H1 (cell line): ENCODE results near the gene SMPX. TPM values are rescaled to one million over a fixed set of nuclear protein-coding genes. Genes with fewer than 3 reads are reported as not detected.

Experiments
- CTCF ChIA-PET: fragments of 300-600 bp; sonication (Branson Sonifier 250); formaldehyde crosslinking; loops from one replicate; lab custom pipeline; 2021; ENCODE audit not compliant: partially characterized antibody; lab: Charles Lee
- POLR2A ChIA-PET: fragments of 300-600 bp; sonication (Branson Sonifier 250); formaldehyde crosslinking; loops from one replicate; lab custom pipeline; 2021; ENCODE audit warnings: inconsistent platforms; ENCODE audit not compliant: partially characterized antibody; lab: Charles Lee
- DNase-seq, 2 experiments: peaks; one replicate each; pipeline versions ENCODE4 v3.0.0 to v3.0.0-alpha.2; 2010 to 2022; ENCODE audit warnings: low spot score in 2 of 2, low read depth in 1 of 2, mixed read lengths in 1 of 2
- FAIRE-seq: peaks from 2 replicates; lab custom pipeline; 2011; peaks lifted over from hg19 to GRCh38; lab: Jason Lieb, UNC
- H2AFZ ChIP-seq: 2 replicates; pipeline ENCODE4 v1.8.1; 2012; ENCODE audit warnings: low read length, inconsistent platforms
- H2AK5ac ChIP-seq: 2 replicates; pipeline ENCODE4 v1.6.1; 2013; ENCODE audit warnings: low read depth, low read length
- H2BK120ac ChIP-seq: replicated peaks from 2 replicates; pipeline ENCODE3; 2013; ENCODE audit warnings: low read depth, low read length, inconsistent platforms
- H2BK12ac ChIP-seq: 2 replicates; pipeline ENCODE4 v1.6.1; 2013; ENCODE audit warnings: low read depth, low read length
- H2BK15ac ChIP-seq: 2 replicates; pipeline ENCODE4 v1.6.1; 2013; ENCODE audit warnings: low read length
- H2BK20ac ChIP-seq: 2 replicates; pipeline ENCODE4 v1.6.1; 2013; ENCODE audit warnings: low read length
- H2BK5ac ChIP-seq: 2 replicates; pipeline ENCODE4 v1.6.1; 2013; ENCODE audit warnings: low read depth, low read length
- H3K14ac ChIP-seq: 2 replicates; pipeline ENCODE4 v1.6.1; 2013; ENCODE audit warnings: inconsistent platforms; ENCODE audit not compliant: insufficient read length
- H3K18ac ChIP-seq: 2 replicates; pipeline ENCODE4 v1.6.1; 2013; ENCODE audit warnings: low read length; ENCODE audit errors: extremely low read depth
- H3K23ac ChIP-seq: 2 replicates; pipeline ENCODE4 v1.6.1; 2013; ENCODE audit warnings: inconsistent platforms; ENCODE audit not compliant: insufficient read length
- H3K23me2 ChIP-seq: 2 replicates; pipeline ENCODE4 v1.6.1; 2013; ENCODE audit warnings: low read depth, low read length
- H3K27ac ChIP-seq: 2 replicates; pipeline ENCODE4 v1.6.1; 2011; ENCODE audit warnings: low read depth, low read length, inconsistent platforms
- H3K27me3 ChIP-seq, 4 experiments: replicated peaks in 1 of 4; 1 replicate in 1 of 4; 2 replicates in 3 of 4; pipeline versions ENCODE4 v1.6.1 to v1.8.1; 2011 to 2013; ENCODE audit warnings: low read length in 3 of 4, mild to moderate bottlenecking in 3 of 4, inconsistent platforms in 2 of 4, mixed read lengths in 2 of 4, moderate library complexity in 1 of 4; ENCODE audit not compliant: control insufficient read depth in 3 of 4, insufficient read depth in 3 of 4; ENCODE audit errors: extremely low read depth in 1 of 4
- H3K36me3 ChIP-seq, 4 experiments: 2 replicates each; pipeline versions ENCODE4 v1.6.1 to v1.8.1; 2011 to 2013; ENCODE audit warnings: mild to moderate bottlenecking in 4 of 4, low read length in 3 of 4, moderate library complexity in 2 of 4, control low read depth in 1 of 4, inconsistent platforms in 1 of 4; ENCODE audit not compliant: insufficient read depth in 4 of 4, control insufficient read depth in 2 of 4
- H3K4ac ChIP-seq: replicated peaks from 2 replicates; pipeline ENCODE3; 2013; ENCODE audit warnings: low read length, low read depth, mixed read lengths, inconsistent platforms; ENCODE audit not compliant: insufficient read length
- H3K4me1 ChIP-seq, 4 experiments: replicated peaks in 1 of 4; 1 replicate in 1 of 4; 2 replicates in 3 of 4; pipeline versions ENCODE4 v1.6.1 to v1.8.1; 2011 to 2013; ENCODE audit warnings: low read length in 3 of 4, inconsistent platforms in 2 of 4, mixed read lengths in 1 of 4; ENCODE audit not compliant: insufficient read depth in 4 of 4, control insufficient read depth in 3 of 4
- H3K4me2 ChIP-seq, 2 experiments: 2 replicates each; pipeline versions ENCODE4 v1.6.1 to v1.8.1; 2011 to 2013; ENCODE audit warnings: low read depth in 2 of 2, low read length in 2 of 2, control low read depth in 1 of 2, inconsistent platforms in 1 of 2, mild to moderate bottlenecking in 1 of 2; ENCODE audit not compliant: insufficient read depth in 1 of 2
- H3K4me3 ChIP-seq, 4 experiments: fragments of 200-600, 300-600 bp in 1 of 4; sonication (generic), shearing (Covaris generic), sonication (Bioruptor Twin) in 1 of 4; 2 replicates each; pipeline versions ENCODE4 v1.5.1 to v1.8.1; 2011 to 2016; ENCODE audit warnings: low read length in 4 of 4, low read depth in 3 of 4, control low read depth in 2 of 4, inconsistent platforms in 2 of 4, mild to moderate bottlenecking in 2 of 4, mixed read lengths in 1 of 4, moderate library complexity in 1 of 4; ENCODE audit not compliant: insufficient read depth in 2 of 4; ENCODE audit errors: extremely low read depth in 1 of 4
- H3K56ac ChIP-seq: replicated peaks from 2 replicates; pipeline ENCODE3; 2013; ENCODE audit warnings: low read depth, mild to moderate bottlenecking, mixed read lengths, low read length, inconsistent platforms; ENCODE audit not compliant: insufficient read length
- H3K79me1 ChIP-seq: 2 replicates; pipeline ENCODE4 v1.6.1; 2013; ENCODE audit warnings: low read depth, low read length, control low read depth
- H3K79me2 ChIP-seq, 2 experiments: 2 replicates each; pipeline versions ENCODE4 v1.6.1 to v1.8.1; 2012 to 2013; ENCODE audit warnings: low read length in 2 of 2, mild to moderate bottlenecking in 2 of 2, inconsistent platforms in 1 of 2; ENCODE audit not compliant: insufficient read depth in 2 of 2, control insufficient read depth in 1 of 2
- H3K9ac ChIP-seq, 4 experiments: replicated peaks in 1 of 4; 1 replicate in 1 of 4; 2 replicates in 3 of 4; pipeline versions ENCODE4 v1.6.1 to v1.8.1; 2011 to 2013; ENCODE audit warnings: low read depth in 3 of 4, low read length in 3 of 4, control low read depth in 2 of 4, mild to moderate bottlenecking in 2 of 4, moderate library complexity in 2 of 4, inconsistent platforms in 1 of 4; ENCODE audit errors: extremely low read depth in 1 of 4
- H3K9me3 ChIP-seq, 2 experiments: 2 replicates each; pipeline versions ENCODE4 v1.6.1 to v1.8.1; 2012 to 2013; ENCODE audit warnings: mild to moderate bottlenecking in 2 of 2, moderate library complexity in 2 of 2, control low read depth in 1 of 2, inconsistent platforms in 1 of 2, low read depth in 1 of 2, low read length in 1 of 2, mixed read lengths in 1 of 2; ENCODE audit not compliant: insufficient read depth in 2 of 2
- H4K20me1 ChIP-seq, 2 experiments: replicated peaks in 1 of 2; 2 replicates each; pipeline versions ENCODE3 to v1.8.1; 2011 to 2013; ENCODE audit warnings: inconsistent platforms in 2 of 2, low read length in 2 of 2, mild to moderate bottlenecking in 1 of 2; ENCODE audit not compliant: insufficient read depth in 2 of 2, control insufficient read depth in 1 of 2
- H4K5ac ChIP-seq: 2 replicates; pipeline ENCODE4 v1.6.1; 2013; ENCODE audit warnings: low read length, low read depth, mixed read lengths, inconsistent platforms; ENCODE audit not compliant: insufficient read length
- H4K8ac ChIP-seq: 2 replicates; pipeline ENCODE4 v1.8.0; 2013; ENCODE audit warnings: mild to moderate bottlenecking, moderate library complexity, low read length, inconsistent platforms; ENCODE audit not compliant: insufficient read depth; ENCODE audit errors: extremely low read depth
- H4K91ac ChIP-seq: replicated peaks from 2 replicates; pipeline ENCODE3; 2013; ENCODE audit warnings: low read length, mixed read lengths, inconsistent platforms; ENCODE audit not compliant: insufficient read length
- BACH1 ChIP-seq: IDR thresholded peaks from 2 replicates; pipeline ENCODE4 v1.6.1; 2012; ENCODE audit warnings: low read length, improper control_type of control experiment
- EP300 ChIP-seq, 2 experiments: IDR thresholded peaks; 1 replicate in 1 of 2; 2 replicates in 1 of 2; pipeline ENCODE4 v1.6.1; 2011 to 2012; ENCODE audit warnings: low read depth in 2 of 2, low read length in 2 of 2, mild to moderate bottlenecking in 2 of 2, borderline replicate concordance in 1 of 2, inconsistent platforms in 1 of 2, moderate library complexity in 1 of 2
- POU5F1 ChIP-seq: IDR thresholded peaks from 2 replicates; pipeline ENCODE4 v1.6.1; 2011; ENCODE audit warnings: low read depth, mild to moderate bottlenecking, low read length, moderate library complexity
- RXRA ChIP-seq: IDR thresholded peaks from 2 replicates; pipeline ENCODE4 v1.6.1; 2011; ENCODE audit warnings: low read depth, mild to moderate bottlenecking, low read length, moderate library complexity; ENCODE audit not compliant: insufficient read depth
- TBP ChIP-seq: IDR thresholded peaks from 2 replicates; pipeline ENCODE4 v1.6.1; 2011; ENCODE audit warnings: low read depth, low read length, improper control_type of control experiment
- WGBS, 2 experiments: shearing (Covaris generic) in 1 of 2; methylation state at CpG; one replicate each; pipeline versions ENCODE4 v1.1.6 to v1.1.7; 2013 to 2015; ENCODE audit warnings: low lambda C conversion rate in 2 of 2, mixed read lengths in 2 of 2, inconsistent platforms in 1 of 2, low coverage in 1 of 2, missing lambda C conversion rate in 1 of 2; ENCODE audit not compliant: insufficient replicate concordance in 2 of 2, insufficient coverage in 1 of 2, insufficient read length in 1 of 2; ENCODE audit errors: extremely low coverage in 1 of 2, missing lambda C conversion rate in 1 of 2; 5-methylcytosine and 5-hydroxymethylcytosine counted together
- polyA plus RNA-seq, 7 experiments: library from polyadenylated mRNA; depleted of rRNA in 3 of 7; stranded (reverse) in 5 of 7; unstranded in 2 of 7; fragments of >200 nt in 5 of 7; fragments of 200-250 nt in 2 of 7; gene quantifications; 1 replicate in 5 of 7; 2 replicates in 1 of 7; 4 replicates in 1 of 7; pipeline versions ENCODE4 v1.2.1 to v1.2.3, GENCODE V29; 2011 to 2013; ENCODE audit warnings: missing spikeins in 2 of 7, mixed read lengths in 2 of 7
- total RNA-seq: library from RNA; stranded (reverse); fragmentation: NEBNext Ultra II Directional; extraction: Animal tissue kit (Norgen Biotek cat#: 25700); gene quantifications from 2 replicates; pipeline ENCODE4 v1.2.1, GENCODE V29; 2021

The SMPX gene
- total and polyA plus RNA-seq, 2 of the 8 experiments (the other 6 are each of a cell fraction or from before 2014, with no cell fraction given) = not detected

DNA sequence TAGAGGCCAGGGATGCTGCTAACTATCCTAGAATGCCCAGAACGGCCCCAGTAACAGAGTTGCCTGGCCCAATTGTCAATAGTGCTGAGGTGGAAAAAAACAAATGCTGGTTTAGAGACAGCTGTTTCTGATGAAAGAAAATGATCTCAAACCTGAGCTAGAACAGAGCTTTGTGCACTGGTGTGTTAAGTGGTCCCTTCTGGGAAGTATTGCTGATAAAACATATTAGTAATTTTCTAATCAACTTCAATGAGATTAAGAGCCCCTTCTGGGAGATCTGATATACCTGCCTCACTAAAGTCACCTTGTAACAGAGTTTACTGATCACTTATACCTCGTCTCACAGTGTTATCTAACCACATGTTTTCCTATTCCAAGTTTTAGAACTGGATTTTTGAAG lies 42.1 kb downstream of the SMPX start:
- Histone ChIP-seq H4K5ac (no peak overlapping the region), H2BK15ac (no peak overlapping the region), H3K23ac (no peak overlapping the region), H3K79me2 (no peaks in the 10 kb centered on the region), H3K4me1 (no peaks in the 10 kb centered on the region), H3K79me1 (no peaks in the 10 kb centered on the region), H2AK5ac (no peak overlapping the region), H3K4me2 (no peak overlapping the region), H2BK120ac (no peak overlapping the region), H3K27ac (no peak overlapping the region), H3K9me3 (no peaks in the 10 kb centered on the region), H3K14ac (no peak overlapping the region), H2AFZ (no peak overlapping the region), H3K23me2 (no peaks in the 10 kb centered on the region), H4K91ac (no peak overlapping the region), H4K8ac (no peak overlapping the region), H3K18ac (no peak overlapping the region), H2BK5ac (no peak overlapping the region), H3K9ac (no peak overlapping the region), H3K4me3 (no peak overlapping the region), H3K56ac (no peak overlapping the region), H3K36me3 (no peaks in the 10 kb centered on the region), H2BK20ac (no peak overlapping the region), H3K4ac (no peak overlapping the region), H4K20me1 (no peaks in the 10 kb centered on the region), H2BK12ac (no peak overlapping the region), H3K27me3 (no peaks in the 10 kb centered on the region)
- ChIA-PET CTCF (interaction anchor here (0.7 to 1.3 kb wide), 2 partner anchors 10 to 571 kb away, joined by 3 to 4 read pairs; no protein-coding TSS in a partner anchor), POLR2A (interaction anchor here (1.1 kb wide), 1 partner anchor 10 kb away, joined by 3 read pairs; no protein-coding TSS in a partner anchor)
- TF ChIP-seq EP300 (IDR thresholded peaks at IDR 0.05; ENCODE audit: borderline replicate concordance in 1 of 2, low read depth in 2 of 2, low read length in 2 of 2) (no peak), TBP (no peak), BACH1 (no peak), RXRA (no peak), POU5F1 (no peak)
- DNase-seq = no peak
- FAIRE-seq = no peak
- WGBS, 2 experiments = 85% methylated on average over 2 of the region's 2 CpGs; no CpG with 5 or more reads in 1 of the 2 experiments
